Activated T-helper 1 cell treated with anti-CD3 and anti-CD28 coated beads, Interleukin-12 subunit alpha, Interleukin-12 subunit beta, Interleukin-2, Interleukin-4 antibody, amounts not matched to agents 30 ng/mL and 10 ng/mL and 1 ng/mL, durations not matched to agents 14 hours and 24 hours and 36 hours (primary cell): ENCODE measurements around the gene INO80B. TPM values are rescaled to one million over a fixed set of nuclear protein-coding genes. Genes with fewer than 3 reads are reported as not detected.

Source experiments
- DNase-seq: peaks from one replicate; pipeline ENCODE4 v3.0.0; 2021; ENCODE audit warnings: low spot score
- H3K27ac Mint-ChIP-seq: one replicate; pipeline ENCODE4 v1.8.0; 2021; ENCODE audit warnings: mild to moderate bottlenecking, mixed read lengths
- H3K27me3 Mint-ChIP-seq: one replicate; pipeline ENCODE4 v1.8.0; 2022; ENCODE audit warnings: mild to moderate bottlenecking, moderate library complexity, mixed read lengths; ENCODE audit not compliant: insufficient read depth
- H3K36me3 Mint-ChIP-seq: one replicate; pipeline ENCODE4 v1.8.0; 2021; ENCODE audit warnings: low read depth, mixed read lengths
- H3K4me1 Mint-ChIP-seq: one replicate; pipeline ENCODE4 v1.8.0; 2021; ENCODE audit warnings: low read depth, mixed read lengths
- H3K4me3 Mint-ChIP-seq: one replicate; pipeline ENCODE4 v1.8.0; 2021; ENCODE audit warnings: mild to moderate bottlenecking, moderate library complexity, mixed read lengths
- H3K9me3 Mint-ChIP-seq: one replicate; pipeline ENCODE4 v1.8.0; 2021; ENCODE audit warnings: mixed read lengths
- intact Hi-C: fragments of 100-400 bp; cut with micrococcal nuclease; formaldehyde crosslinking; loops from one replicate; pipeline ENCODE4 v1.15.1; 2024
- total RNA-seq: library from RNA; stranded (reverse); gene quantifications from 2 replicates; pipeline ENCODE4 v1.2.3, GENCODE V29; 2022

Gene INO80B
- total RNA-seq, 1 donor from 2014 or later = 67.8 TPM

GRCh38 chr2:74497777-74498499, 43.1 kb downstream of the INO80B start:
- H3K36me3 Mint-ChIP-seq = peaks cover 42% of the 10 kb centered on the region
- H3K27me3 Mint-ChIP-seq = peaks cover 44% of the 10 kb centered on the region
- intact Hi-C loops = loop anchor here (1.0 kb wide), 4 partner anchors 9 to 31 kb away; partner anchors contain the start of genes AUP1, HTRA2, PCGF1 and TLX2
- peak overlapping the region; percentile 93 for H3K4me3 Mint-ChIP-seq
- DNase-seq = no peak
- H3K27ac Mint-ChIP-seq = peak overlapping the region; percentile 85
- H3K4me1 Mint-ChIP-seq = peaks cover 42% of the 10 kb centered on the region
- no peaks in the 10 kb centered on the region for H3K9me3 Mint-ChIP-seq

DNA sequence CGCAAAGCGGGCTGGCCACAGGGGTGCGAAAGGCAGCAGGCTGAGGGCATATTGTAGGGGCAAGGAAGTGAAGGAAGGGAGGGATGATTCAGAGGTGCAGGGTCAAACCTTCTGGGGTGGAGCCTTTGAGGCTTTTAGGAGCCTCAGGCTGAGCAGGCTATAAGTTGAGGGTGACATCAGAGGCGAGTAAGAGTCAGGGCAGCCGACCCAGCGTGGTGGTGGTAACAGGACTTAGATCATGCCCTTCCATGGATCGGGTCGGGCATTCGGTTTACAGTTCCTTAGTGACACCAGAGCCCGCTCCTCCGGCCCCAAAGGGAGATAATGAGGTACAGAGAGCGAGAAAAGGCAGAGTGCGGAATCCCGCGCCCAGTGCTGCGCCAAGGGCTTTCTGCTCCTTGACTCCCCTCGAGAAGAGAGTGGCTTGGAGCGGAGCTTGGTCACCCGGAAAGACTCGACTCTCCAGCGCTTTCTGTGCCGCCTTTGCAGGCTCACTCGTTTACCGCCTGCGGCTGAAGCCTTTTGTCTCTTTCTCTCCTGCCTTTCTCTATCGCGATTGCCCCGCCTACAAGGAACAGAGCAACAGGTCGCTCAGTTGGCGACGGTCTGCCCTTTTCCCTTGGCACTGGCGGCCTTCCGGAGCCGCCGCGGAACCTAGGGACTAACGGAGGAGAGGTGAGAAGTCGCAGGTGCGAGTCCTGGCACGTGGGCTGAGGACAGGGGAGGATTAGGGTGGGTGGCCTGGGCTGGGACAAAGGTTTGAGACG, 43.8 kb downstream of the INO80B start:
- Mint-ChIP-seq H3K4me1 (peaks cover 48% of the 10 kb centered on the region), H3K27ac (peak overlapping the region; percentile 85), H3K4me3 (peak overlapping the region; percentile 93), H3K36me3 (peaks cover 38% of the 10 kb centered on the region), H3K9me3 (no peaks in the 10 kb centered on the region), H3K27me3 (peaks cover 44% of the 10 kb centered on the region)
- no peak for DNase-seq
- intact Hi-C loops = loop anchor here (1.0 kb wide), 4 partner anchors 9 to 31 kb away; partner anchors contain the start of genes AUP1, HTRA2, PCGF1 and TLX2

- Mint-ChIP-seq H3K9me3 (no peaks in the 10 kb centered on the region), H3K27ac (peak within 1 kb of the TSS; percentile 85), H3K36me3 (peaks cover 32% of the 10 kb centered on the region), H3K4me3 (peak within 1 kb of the TSS; percentile 93), H3K4me1 (peaks cover 50% of the 10 kb centered on the region), H3K27me3 (peaks cover 46% of the 10 kb centered on the region)
- DNase-seq = no peak
- intact Hi-C loops = no loop called here
These were observed 44.5 kb downstream of the INO80B start, which contains the start of gene LBX2 for GRCh38 chr2:74499267-74499939. Gene LBX2 (minus strand): TSS chr2:74499603. CDS start chr2:74499537, 66 bp downstream.

- Mint-ChIP-seq H3K4me3 (peak overlapping the region; percentile 26), H3K27me3 (peaks cover 46% of the 10 kb centered on the region), H3K27ac (no peak overlapping the region), H3K9me3 (no peaks in the 10 kb centered on the region), H3K4me1 (peaks cover 57% of the 10 kb centered on the region), H3K36me3 (peaks cover 38% of the 10 kb centered on the region)
- intact Hi-C loops = no loop called here
- DNase-seq = no peak
These were observed 45.2 kb downstream of the INO80B start for GRCh38 chr2:74499940-74500577.

DNA sequence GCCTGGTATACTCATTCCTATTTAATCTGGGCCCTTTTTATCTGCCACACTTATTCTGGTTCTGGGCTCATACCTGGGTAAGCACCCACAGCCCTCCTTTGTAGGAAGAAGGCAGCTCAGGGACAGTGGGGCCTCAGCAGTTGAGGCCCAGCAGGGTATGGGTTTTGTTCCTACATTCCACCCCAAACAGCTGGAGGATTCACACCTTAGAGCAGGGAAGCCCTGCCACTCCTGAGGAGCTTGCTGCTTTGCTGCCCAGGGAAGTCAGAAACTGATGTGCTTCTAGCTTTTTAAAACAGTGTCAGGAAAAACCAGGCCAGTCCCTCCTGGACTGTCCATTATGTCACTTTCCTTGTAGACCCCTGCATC, 45.7 kb downstream of the INO80B start:
- peaks cover 46% of the 10 kb centered on the region for H3K27me3 Mint-ChIP-seq
- peaks cover 62% of the 10 kb centered on the region for H3K4me1 Mint-ChIP-seq
- intact Hi-C loops = no loop called here
- no peak for DNase-seq
- H3K9me3 Mint-ChIP-seq = no peaks in the 10 kb centered on the region
- peaks cover 43% of the 10 kb centered on the region for H3K36me3 Mint-ChIP-seq
- H3K4me3 Mint-ChIP-seq = peak overlapping the region; percentile 26
- no peak overlapping the region for H3K27ac Mint-ChIP-seq

GRCh38 chr2:74501335-74502071, 46.6 kb downstream of the INO80B start:
- H3K4me1 Mint-ChIP-seq = peaks cover 68% of the 10 kb centered on the region
- H3K4me3 Mint-ChIP-seq = peak overlapping the region; percentile 51
- peaks cover 43% of the 10 kb centered on the region for H3K36me3 Mint-ChIP-seq
- intact Hi-C loops = no loop called here
- DNase-seq = no peak
- no peaks in the 10 kb centered on the region for H3K9me3 Mint-ChIP-seq
- H3K27ac Mint-ChIP-seq = peak overlapping the region; percentile 26
- H3K27me3 Mint-ChIP-seq = peaks cover 46% of the 10 kb centered on the region

GRCh38 chr2:74502147-74502719, 47.3 kb downstream of the INO80B start:
- H3K27ac Mint-ChIP-seq = peak overlapping the region; percentile 26
- peak overlapping the region; percentile 71 for H3K4me3 Mint-ChIP-seq
- H3K9me3 Mint-ChIP-seq = no peaks in the 10 kb centered on the region
- peaks cover 47% of the 10 kb centered on the region for H3K36me3 Mint-ChIP-seq
- DNase-seq = no peak
- intact Hi-C loops = no loop called here
- H3K4me1 Mint-ChIP-seq = peaks cover 74% of the 10 kb centered on the region
- peaks cover 45% of the 10 kb centered on the region for H3K27me3 Mint-ChIP-seq

- H3K4me3 Mint-ChIP-seq = peak overlapping the region; percentile 71
- no peak for DNase-seq
- H3K4me1 Mint-ChIP-seq = peaks cover 75% of the 10 kb centered on the region
- peak overlapping the region; percentile 23 for H3K27ac Mint-ChIP-seq
- H3K27me3 Mint-ChIP-seq = peaks cover 42% of the 10 kb centered on the region
- H3K9me3 Mint-ChIP-seq = no peaks in the 10 kb centered on the region
- intact Hi-C loops = no loop called here
- H3K36me3 Mint-ChIP-seq = peaks cover 44% of the 10 kb centered on the region
These were observed 48.0 kb downstream of the INO80B start for GRCh38 chr2:74502720-74503505.

DNA sequence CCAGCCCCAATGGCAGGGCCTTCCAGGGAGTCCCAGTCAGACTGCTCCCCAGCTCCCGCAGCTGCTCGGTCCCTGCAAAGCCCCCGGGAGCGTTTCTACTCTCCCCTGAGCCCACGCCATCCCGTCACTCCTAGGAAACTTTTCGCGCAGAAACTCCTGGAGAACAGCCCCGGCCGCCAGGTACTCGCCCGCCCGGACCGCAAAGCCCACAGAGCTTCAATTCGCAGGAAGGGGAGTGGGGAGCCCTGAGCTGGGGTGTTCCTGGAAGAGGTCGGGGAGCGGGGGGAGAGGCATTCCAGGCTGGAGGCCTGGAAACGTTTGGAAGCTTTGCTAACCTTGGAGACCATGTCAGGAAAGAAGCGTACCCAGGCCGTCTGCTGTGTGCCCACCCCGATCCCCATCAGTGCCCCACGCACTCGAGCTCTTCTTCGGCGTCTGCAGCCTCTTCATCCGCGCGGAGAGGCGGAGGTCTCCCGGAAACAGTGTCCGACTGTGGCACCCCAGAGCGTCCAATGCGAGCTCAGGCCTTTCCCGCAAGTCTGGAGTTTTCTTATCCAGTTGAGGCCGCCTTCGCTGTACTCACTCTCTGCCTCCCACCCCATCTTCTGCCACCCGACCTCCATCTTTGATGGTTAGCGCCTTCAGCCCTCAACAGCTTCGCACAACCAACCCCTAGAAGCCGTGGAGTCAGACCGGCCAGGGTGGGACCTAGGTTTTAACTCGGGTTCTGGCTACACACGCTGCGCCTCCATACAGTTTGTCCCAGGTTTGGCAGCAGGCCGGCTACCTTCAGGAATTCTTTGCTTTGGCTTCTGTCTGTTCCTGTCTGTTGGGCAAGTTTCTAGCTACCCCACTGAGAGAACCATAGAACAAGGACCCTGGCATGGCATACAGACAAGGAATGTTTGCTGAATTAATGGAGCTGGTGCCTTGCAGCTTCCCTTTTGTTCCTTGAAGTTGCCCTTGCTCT, 48.9 kb downstream of the INO80B start:
- Mint-ChIP-seq H3K4me3 (peak overlapping the region; percentile 71), H3K9me3 (no peaks in the 10 kb centered on the region), H3K36me3 (peaks cover 44% of the 10 kb centered on the region), H3K27ac (peak overlapping the region; percentile 23), H3K27me3 (peaks cover 35% of the 10 kb centered on the region), H3K4me1 (peaks cover 75% of the 10 kb centered on the region)
- no peak for DNase-seq
- intact Hi-C loops = no loop called here

DNA sequence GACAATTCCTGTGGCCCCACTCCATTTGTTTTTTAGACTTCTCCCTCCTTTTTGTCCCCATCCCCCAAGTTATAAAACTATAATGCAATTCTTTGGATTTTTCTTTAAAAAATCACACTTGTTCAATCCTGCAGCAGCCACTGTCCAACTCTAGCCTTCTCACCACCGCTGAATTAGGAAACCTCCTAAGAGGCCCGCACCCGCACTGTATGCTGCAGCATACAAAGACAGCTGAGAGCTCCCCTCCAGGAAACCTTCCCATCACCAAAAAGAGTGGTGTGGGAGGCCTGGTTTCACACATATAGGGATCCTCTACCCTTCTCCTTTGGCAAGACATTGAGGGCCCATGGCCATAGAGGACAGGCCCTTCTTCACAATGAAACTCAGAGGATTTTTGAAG, 49.7 kb downstream of the INO80B start:
- intact Hi-C loops = no loop called here
- no peak for DNase-seq
- Mint-ChIP-seq H3K27ac (peak overlapping the region; percentile 15), H3K36me3 (peaks cover 41% of the 10 kb centered on the region), H3K9me3 (no peaks in the 10 kb centered on the region), H3K4me1 (peaks cover 72% of the 10 kb centered on the region), H3K27me3 (peaks cover 29% of the 10 kb centered on the region), H3K4me3 (peak overlapping the region; percentile 57)
